HK-2 (cell line): ENCODE measurements around the gene ENOX1.
"Not testable (repeated sequence)": the region's sequence is repeated elsewhere in the genome, so short reads cannot be mapped to it uniquely, and the experiment has no call there.

ENCODE experiments used
- DNase-seq: peaks from one replicate; pipeline ENCODE4 v3.0.0-alpha.2; 2018; ENCODE audit not compliant: unreplicated experiment

Gene ENOX1

GRCh38 chr13:43356567-43356966 lies 430.2 kb downstream of the ENOX1 start:
- no peak for DNase-seq

- DNase-seq = no peak
Measured at GRCh38 chr13:43355774-43356173, 431.0 kb downstream of the ENOX1 start.

- DNase-seq = no peak
Measured at GRCh38 chr13:43354153-43354945, 432.4 kb downstream of the ENOX1 start.

DNA sequence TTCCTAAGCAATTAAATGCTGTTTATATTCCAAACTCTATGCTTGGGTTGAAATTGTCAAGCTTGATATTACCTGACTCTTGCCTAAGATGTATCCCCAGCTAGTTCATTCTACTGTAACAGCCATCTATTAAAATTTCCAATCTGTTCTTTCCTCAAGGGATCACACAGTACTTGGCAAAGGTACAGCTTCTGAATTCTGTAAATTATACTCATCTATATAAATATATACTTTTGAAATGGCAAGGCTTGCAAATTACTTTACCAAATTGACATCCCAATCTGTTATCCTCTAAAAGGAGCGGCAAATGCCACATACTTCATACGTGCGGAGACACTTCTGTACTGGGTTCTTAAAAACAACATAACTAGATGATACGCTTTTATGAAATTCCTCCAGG lies 433.1 kb downstream of the ENOX1 start:
- DNase-seq = no peak

DNA sequence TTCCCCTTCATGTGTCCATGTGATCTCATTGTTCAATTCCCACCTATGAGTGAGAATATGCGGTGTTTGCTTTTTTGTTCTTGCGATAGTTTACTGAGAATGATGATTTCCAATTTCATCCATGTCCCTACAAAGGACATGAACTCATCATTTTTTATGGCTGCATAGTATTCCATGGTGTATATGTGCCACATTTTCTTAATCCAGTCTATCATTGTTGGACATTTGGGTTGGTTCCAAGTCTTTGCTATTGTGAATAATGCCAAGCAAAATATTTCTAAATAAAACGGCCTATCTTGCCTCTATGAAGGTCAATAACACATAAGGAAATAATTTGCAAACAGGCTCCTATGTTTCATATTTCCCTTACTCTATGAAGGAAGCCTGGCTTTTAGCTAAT lies 435.2 kb downstream of the ENOX1 start:
- not testable (repeated sequence) for DNase-seq

DNA sequence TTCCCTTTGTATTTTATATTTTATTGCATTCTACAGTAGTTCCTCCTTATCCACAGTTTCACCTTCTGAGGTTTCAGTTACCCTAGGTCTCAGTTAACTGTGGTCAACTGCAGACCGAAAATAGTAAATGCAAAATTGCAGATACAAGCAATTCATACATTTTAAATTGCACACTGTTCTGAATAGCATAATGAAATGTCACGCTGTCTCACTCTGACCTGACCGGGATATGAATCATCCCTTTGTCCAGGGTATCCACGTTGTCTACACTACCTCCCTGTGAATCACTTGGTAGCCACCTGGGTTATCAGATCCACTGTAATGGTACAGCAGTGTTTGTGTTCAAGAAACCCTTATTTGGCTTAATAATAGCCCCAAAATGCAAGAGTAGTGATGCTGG lies 438.4 kb downstream of the ENOX1 start:
- DNase-seq = peak; percentile 1

GRCh38 chr13:43347877-43348276 lies 438.9 kb downstream of the ENOX1 start:
- no peak for DNase-seq

DNA sequence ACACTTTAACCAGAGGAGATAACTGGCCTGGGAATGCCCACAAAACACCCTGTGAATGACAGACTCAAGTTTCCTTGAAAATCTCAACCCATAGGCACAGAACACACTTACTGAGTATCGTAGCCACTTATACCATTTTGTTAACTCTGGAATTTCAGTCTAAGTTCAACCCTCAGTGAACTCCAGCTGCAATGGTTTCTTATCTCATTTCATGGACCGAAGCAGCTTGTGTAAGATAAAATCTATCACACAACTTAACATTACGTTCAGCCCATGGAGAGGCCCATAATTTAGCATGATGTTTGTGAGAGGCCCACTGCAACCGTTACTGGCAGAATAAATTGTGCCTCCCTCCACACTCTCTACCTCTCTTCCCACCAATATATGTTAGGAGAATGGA lies 440.3 kb downstream of the ENOX1 start:
- no peak for DNase-seq

- no peak for DNase-seq
Measured at GRCh38 chr13:43343645-43344044, 443.1 kb downstream of the ENOX1 start.

DNA sequence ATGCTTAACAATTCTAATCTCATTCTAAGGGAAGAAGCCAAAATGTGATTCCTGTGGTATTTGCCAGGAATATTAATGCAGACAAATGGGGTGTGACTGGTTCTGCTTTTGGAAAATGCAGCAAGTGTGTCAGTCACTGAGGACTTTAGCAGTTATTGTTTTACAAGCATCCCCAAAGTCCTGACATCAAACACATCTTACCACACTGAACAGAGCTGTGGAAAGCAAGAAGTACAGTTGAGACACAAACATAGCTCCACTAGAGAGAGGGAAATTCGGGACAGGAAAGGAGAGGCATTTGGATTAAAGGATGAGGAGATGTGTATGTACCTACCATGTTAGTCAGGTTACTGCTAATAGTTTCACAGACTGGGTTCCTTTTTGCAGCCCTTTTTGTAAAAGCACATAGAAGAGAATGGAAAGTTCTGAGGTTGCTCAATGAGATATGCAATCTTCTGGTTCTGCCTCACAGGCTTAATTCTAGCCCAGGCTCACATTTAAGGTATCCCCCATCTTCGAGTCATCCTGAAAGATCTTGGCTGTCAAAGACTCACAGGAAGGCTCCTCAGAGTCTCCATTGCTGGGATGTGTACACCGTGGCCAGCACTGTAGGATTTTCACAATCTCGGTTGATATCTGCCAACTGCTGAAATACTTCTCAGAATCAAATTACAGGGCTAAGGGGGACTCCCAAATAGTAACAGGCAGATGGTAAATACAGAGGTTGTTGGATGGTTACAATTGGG lies 446.8 kb downstream of the ENOX1 start:
- DNase-seq = no peak

- no peak for DNase-seq
Measured at GRCh38 chr13:43339145-43339804, 447.5 kb downstream of the ENOX1 start.

GRCh38 chr13:43335764-43336163 lies 451.0 kb downstream of the ENOX1 start:
- DNase-seq = no peak

GRCh38 chr13:43333176-43333575 lies 453.6 kb downstream of the ENOX1 start:
- no peak for DNase-seq

- DNase-seq = no peak
Measured at GRCh38 chr13:43331672-43332071, 455.1 kb downstream of the ENOX1 start.

GRCh38 chr13:43329702-43330101 lies 457.1 kb downstream of the ENOX1 start:
- DNase-seq = no peak

- no peak for DNase-seq
Measured at GRCh38 chr13:43328907-43329306, 457.9 kb downstream of the ENOX1 start.

DNA sequence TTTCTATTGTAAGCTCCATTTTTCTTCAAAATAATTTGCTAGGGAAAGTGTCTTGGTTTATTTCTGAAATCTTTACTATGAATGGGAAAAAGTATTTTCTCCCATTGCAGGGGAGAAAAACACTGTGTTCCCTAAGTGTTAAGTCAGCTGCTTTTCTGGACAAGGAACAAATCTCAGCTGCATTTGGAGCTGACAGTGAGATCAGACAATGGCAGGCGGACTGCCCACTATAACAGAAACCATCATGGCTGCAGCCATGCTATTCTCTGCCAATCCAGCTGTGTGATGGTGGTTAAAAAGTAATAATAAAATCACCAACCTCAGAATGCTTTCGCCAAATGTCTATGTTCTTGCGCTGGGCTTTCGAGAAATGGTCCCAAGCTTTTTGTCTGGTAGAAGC lies 460.7 kb downstream of the ENOX1 start:
- DNase-seq = no peak

DNA sequence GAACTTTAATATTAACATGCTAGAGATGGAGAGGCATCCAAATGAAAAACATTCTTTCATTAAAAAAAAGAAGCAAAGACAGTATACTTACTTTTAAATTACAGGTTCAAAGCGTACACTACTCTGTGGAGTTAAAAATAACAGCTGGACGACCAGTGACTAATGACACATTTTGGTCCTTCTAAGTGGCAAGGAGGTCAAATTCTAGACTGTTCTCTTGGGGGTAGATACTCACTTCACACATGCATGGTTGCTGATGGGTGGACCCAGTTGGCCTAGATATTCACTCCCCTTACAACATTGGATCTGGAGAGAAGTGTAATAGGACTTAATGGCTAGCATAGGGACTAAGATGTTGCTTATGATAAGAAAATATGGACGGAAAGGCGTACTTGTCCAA lies 461.1 kb downstream of the ENOX1 start:
- no peak for DNase-seq

DNA sequence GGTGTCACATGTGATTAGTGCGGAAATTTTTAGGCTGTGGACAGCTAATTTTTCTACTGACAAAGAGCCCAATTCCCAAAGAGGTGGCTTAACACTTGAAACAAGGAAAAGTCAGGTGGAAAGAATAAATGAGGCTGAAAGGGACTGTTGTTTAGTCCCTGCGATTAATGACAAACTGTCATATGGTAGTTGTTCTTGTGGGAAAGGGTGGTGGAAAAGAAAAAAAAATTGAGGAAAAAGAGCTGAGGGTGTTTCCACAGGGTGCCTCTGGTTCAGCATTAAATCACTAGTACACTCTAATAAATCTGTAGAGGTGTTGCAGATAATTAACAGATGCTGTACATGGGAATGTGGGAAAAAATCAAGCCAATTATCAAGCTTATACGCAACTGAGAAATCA lies 462.6 kb downstream of the ENOX1 start:
- no peak for DNase-seq

DNA sequence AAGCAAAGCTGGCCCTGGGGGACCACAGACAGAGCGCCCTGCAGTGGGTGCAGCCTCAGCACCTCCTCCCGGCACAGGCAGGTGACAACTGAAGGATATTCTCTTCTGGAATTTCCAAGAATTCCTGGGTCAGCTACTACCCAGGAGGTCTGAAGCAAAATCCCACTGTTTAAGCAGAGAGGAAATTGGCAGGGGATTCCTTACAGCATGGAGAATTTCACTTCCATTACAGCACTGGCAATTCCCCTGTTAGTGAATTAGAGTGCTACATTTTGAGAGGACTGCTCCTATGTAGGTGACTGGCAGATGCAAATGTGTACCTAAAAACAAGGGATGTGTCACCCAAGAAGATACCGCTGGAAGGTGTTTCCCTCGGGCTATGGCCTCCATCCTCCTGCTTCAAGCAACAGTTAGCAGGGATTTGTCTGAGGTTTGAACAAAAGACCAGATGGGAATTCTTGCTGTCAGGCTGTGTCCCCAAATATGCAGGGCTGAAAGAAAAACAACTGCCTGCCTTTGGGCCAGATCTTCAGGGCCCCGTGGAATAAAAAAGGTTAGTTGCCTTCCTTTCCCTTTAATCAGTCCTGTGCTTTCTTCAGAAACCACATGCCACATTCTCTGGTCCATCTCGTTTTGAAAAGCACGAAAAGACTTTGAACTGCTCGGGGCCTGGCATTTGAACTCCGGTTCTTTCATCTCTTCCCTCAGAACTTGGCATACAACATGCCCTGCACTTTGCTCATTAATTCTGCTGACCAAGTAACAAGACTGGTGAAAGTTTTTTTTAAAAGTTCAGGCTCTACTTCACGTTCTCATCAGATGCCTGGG lies 466.9 kb downstream of the ENOX1 start:
- no peak for DNase-seq

DNA sequence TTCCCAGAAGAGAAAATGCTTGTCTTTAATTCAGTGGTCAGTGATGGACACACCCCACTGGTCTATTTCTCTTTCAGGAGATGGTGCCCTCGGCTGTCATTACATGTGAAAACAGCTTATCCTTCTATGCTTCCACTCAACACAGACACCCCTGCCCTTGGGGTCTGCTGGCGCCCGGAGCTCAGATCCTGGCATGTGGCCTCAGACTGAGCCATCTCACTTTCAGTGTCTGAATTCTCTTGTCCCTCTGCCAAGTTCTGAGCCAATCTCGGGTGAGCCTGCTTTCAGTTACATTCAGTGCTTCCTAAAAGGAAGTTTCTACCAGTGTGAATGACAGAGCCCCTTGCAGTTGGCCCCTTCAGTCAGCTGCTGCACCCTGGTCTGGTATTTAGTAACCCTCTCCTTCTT lies 469.8 kb downstream of the ENOX1 start:
- DNase-seq = no peak

DNA sequence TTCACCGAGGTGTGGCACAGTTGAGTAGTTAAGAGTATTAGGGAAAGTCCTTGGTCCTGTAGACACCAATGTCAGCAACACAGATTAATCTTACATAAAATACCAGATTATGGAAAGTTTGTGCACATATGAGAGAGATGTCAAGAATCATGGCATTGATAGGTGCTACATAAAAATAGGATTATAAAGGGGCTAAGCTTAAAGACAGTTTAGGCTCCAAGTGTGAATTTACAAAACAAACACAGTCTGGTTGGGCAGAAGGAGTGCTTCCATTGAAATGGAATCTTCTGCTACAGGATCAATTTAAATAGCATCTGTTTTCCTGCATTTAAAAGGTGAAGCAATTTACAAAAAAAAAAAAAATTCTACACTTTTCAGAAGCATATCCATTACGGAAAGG lies 470.5 kb downstream of the ENOX1 start:
- DNase-seq = no peak
